HG03045 (cell line): ENCODE data around the gene RETREG3.
"Not testable (repeated sequence)": the region's sequence is repeated elsewhere in the genome, so short reads cannot be mapped to it uniquely, and the experiment has no call there.

Experiments
- ATAC-seq: cut with Tn5 transposase; IDR thresholded peaks from one replicate; pipeline ENCODE4 v1.9.1; 2021; ENCODE audit warnings: mild to moderate bottlenecking, moderate library complexity; ENCODE audit not compliant: unreplicated experiment

The RETREG3 gene

GRCh38 chr17:42613699-42614295, 4.6 kb upstream of the RETREG3 start:
- ATAC-seq, result no peak

- ATAC-seq, result no peak
Observed at GRCh38 chr17:42612013-42612412, 2.8 kb upstream of the RETREG3 start.

- ATAC-seq, result not testable (repeated sequence)
Observed at GRCh38 chr17:42609814-42610801, 934 bp upstream of the RETREG3 start.

DNA sequence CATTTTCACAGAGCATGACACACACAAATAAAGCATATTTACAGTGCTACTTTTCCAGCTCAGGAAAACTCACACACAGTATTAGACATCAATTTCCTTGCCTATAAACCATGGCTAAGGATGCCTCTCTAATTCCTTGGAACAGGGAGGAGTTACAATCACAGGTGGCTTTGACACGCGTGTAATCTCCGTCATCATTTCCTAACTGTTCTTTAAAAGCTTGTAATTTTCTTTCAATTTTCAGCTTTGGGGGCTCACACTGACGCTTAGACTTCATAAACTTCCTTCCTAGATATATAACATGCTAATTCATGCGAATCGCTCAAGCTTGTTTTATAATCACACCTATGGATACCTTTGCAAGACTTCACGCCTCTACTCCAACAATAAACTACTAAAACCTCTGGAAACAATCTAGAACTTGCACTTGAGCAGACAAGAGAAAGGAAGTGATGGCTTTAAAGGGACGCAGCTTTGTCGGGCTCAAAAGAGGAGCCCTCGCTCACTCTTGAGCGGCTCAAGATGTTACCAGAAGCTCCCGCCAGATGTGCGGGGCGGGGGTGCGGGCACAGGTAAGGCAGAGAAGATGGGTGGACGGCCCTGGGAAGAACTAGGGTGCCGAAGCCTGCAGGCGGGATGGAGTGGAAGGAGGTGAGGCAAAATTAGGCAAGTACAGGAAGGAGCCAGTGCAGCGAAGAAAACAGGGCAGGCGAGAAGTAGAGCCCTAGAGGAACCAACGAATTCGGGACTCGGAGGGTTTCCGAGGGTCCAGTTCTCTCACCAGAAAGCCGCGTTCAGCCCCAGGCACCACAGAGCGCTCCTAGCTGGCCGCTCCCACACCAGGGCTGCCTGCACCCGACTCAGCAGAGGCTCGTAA, 631 bp downstream of the RETREG3 start:
- peak; percentile 29 for ATAC-seq

GRCh38 chr17:42607769-42608168, 1.4 kb downstream of the RETREG3 start:
- ATAC-seq, result no peak

GRCh38 chr17:42603318-42603717, 5.9 kb downstream of the RETREG3 start:
- ATAC-seq, result no peak

GRCh38 chr17:42598905-42599304, 10.3 kb downstream of the RETREG3 start:
- ATAC-seq, result no peak

DNA sequence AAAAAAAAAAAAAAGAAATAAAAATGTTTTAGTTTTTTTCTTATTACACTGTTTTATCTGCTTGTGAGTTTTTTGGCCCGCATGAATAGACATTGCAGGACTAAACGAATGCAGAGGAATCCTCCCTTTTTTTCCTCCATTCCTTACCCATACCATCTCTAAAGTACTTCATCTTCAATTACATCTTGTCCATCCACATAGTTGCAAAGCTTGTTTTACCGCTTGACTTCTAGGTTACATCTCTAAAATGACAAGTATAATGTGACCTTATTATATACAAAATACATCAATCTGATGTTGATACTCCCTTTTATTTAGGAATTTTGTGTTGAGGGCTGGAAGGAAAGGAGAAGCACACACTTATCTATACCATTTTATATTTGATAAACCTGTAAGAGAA, 12.8 kb downstream of the RETREG3 start:
- no peak for ATAC-seq

DNA sequence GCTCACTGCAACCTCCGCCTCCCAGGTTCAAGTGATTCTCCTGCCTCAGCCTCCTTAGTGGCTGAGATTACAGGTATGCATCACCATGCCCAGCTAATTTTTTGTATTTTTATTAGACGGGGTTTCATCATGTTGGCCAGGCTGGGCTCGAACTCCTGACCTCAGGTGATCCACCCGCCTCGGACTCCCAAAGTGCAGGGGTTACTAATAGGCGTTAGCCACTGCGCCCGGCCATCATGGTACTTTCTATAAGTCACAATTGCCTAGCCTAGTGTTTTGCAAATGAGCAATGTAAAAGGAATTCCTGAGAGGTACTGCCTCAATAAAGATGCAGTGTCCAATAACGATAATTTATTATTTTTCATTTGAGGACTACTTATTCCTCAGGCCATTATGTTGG, 17.8 kb downstream of the RETREG3 start:
- ATAC-seq, result no peak

DNA sequence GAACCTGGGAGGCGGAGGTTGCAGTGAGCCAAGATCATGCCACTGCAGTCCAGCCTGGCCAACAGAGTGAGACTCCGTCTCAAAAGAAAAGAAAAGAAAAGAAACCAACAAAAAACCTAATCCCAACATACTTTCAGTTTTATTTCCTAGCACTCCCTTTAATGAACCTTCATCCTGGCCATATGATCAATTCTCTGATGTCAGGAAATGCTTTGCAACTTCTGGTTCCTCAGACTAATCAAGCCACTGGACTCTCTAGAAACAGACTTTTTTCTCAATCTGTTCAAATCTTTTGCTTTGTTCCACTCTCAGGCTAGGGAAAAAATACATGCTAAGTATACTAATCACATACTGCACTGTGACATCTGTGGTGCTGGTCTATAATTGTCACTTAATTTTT, 18.3 kb downstream of the RETREG3 start:
- ATAC-seq, result no peak

DNA sequence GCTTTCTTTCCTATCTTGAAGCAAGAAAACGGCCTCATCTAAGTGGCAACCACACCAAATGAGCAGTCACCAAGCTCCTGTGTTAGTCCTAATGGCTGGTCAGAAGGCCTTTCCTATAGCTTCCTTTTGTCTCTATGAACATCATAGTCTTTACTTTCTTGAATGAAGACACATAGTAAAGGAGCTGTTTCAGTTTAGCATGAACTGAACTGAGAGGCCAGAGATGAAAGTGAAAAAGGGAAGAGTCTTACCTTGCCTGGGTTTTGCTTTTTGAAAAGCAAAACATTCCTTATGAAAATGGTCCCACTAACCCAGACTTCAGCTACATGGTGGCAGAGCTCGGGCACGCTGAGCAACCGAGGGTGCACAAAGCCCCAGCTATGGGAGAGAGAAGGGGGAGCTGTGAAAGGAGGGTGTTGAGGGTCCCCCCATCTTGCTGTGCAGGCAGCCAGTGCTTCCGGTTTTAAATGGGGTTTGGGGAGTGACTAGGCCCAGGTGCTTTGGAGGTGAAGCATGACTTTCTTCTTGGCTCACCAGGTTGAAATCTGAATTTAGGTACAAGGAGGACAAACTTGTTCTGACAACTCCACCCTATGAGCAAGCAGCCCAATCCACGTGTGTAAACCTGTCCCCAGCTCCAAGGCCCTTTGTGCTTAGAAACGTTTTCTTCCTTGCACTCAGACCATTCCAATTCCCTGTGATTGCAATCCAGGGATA, 22.5 kb downstream of the RETREG3 start:
- ATAC-seq, result no peak

DNA sequence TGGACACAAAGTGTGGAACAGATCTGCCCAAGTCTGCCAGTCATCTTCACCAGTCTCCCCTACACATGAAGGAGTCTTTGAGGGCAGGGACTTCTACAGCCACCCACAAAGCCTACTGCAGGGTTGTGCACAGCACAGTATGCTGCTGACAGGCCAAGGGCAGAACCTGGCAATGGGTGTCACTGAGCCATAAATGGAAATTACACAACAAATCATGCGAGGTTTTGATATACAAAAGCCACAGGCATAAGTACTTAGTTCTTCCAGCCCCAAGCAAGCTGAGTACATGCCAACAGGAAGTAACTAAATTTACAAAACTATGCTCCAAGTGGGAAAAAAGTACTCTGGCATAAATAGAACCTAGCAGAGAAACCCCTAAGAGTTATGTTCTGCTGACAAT, 23.8 kb downstream of the RETREG3 start:
- ATAC-seq, result no peak

DNA sequence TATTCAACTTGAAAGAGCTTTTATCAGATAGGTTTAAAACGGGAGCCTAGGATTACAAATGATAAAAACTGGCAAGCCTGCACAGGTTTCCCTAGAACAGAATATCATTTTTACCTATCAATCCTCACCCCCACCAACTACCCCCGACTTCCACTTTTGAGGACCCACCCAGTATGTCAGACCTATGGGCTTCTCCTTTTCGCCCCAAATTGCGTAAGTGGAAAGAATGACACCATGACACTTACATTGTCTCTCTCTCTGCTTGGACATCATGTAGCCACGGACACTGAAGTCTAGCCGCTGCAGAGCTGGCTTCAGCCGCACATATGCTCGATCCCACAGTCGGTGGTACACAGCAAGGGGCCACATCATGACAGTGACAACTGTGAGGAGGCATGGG, 24.3 kb downstream of the RETREG3 start:
- no peak for ATAC-seq

DNA sequence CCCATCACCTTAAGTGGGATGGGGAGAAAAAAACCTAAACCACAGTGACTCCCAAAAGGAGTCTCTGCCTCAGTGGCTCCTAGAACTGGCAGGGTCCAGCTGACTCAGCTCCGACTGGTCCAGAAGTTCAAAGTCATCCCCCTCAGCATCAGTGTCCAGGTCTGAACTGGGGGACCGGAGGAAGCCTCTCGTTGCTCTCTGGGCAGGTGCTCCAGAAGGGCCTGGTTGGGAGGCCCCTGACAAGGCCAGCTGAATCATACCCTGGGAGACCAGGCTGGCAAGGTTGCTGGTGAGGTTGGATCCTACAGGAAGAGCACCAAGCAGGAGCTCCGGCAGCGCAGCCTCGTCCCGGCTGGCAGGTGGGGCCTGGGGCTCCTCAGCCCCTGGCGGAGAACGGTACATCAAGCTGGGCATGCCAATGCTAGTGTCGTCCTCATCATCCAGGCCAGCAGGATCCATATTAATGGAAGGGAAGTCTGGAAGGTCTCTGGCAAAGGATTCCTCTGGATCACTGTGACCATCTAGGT, 27.4 kb downstream of the RETREG3 start:
- ATAC-seq, result no peak

- no peak for ATAC-seq
Observed at GRCh38 chr17:42579794-42580551, 29.2 kb downstream of the RETREG3 start.

GRCh38 chr17:42578282-42578869, 30.8 kb downstream of the RETREG3 start:
- ATAC-seq, result peak; percentile 53

DNA sequence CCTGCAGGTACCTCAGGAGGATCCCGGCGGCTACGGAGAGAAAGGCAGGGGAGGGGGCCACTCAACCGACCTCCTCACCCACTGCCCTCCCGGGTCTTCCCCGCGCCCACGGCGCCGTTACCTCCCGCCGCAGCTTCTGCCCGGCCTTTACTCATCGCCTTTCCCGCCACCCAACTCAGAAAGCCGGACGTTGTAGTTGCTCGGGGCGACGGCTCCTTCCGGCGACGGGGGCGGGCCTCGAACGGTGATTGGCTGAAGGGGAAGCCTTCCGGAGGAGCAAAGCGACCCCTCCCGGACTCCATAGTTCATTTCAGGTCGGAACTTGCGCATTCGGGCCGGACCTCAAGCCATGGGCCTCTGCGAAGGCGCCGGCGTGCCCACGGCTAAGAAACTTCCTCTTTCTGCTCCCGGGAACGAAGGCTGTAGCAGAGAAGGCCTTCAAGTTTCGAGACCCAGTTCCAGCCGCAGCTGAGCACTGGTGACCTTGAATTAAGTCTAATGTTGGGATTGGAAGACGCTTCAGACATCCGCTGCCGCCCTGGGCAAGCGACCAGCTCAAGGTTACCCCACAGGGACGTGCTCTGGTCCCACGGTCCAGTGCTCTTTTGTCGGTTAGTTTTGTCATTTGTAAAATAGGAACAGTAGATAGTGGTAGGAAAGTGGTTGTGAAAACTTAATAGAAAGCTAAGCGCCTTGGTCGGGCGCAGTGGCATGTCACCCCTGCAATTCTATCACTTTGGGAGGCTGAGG, 31.5 kb downstream of the RETREG3 start, which contains the start of gene PSMC3IP:
PSMC3IP (minus strand) TSS at position 198 of the 750 bp plus-strand sequence; CDS start at position 155, 43 bp downstream.
- ATAC-seq, result peak; percentile 69

DNA sequence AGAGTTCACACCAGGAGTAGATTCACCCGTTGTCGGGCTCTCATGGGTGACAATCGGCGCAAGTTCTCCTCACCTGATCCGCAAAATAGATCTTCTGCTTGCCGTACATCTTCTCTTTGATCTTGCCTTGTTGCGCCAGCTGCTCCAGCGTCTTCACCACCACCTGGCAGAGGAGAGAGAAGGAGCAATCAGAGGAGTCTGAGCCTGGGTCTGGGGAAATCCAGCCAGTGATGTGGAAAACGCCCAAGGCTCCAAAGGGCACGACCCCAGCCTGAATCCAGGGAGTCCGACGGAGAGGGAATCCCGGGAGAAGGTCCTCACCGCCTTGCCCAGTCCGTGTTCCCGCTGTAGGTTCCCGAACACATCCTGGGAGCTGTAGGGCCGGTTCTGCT, 32.0 kb downstream of the RETREG3 start:
- no peak for ATAC-seq
